Measurements from ENCODE around the gene AFF1. TPM values are rescaled to one million over a fixed set of nuclear protein-coding genes. Genes with fewer than 3 reads are reported as not detected.
A peak's percentile ranks its signal among the peaks of the same experiment; 100 is the strongest.

Gene AFF1
- polyA plus RNA-seq, 10 donors = 15.5 to 31.3 (median 22.0) TPM

DNA sequence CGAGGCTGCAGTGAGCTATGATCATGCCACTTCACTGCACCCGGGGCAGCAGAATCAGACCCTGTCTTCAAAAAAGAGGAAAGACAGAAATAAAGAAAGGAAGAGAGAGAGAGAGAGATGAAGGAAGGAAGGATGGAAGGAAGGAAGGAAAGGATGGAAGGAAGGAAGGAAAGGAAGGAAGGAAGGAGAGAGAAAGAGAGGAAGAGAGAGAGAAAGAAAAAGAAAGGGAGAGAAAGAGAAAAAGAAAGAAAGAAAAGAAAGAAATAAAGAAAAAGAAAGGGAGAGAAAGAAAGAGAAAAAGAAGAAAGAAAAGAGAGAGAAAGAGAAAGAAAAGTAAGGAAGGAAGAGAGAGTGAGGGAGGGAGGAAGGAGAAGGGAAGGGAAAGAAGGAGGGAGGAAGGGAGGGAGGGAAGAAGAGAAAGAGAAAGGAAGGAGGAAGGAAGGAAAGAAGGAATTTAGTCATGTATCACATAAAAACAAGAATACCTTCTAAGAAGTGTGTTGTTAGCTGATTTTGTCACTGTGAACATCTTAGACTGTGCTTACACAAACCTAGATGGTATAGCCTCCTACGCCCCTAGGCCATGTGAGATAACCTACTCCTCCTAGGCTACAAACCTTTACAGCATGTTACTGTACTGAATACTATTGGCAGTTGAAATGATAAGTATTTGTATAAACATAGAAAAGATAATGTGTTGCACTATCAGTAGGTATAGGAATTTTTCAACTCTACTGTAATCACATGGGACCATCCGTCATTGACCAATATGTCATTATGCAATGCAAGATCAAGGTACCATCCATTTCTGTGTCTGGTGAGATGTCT, 17.4 kb upstream of the AFF1 start:
- no peak for DNase-seq

- peak in 1 of 3 donors; percentile 26 for DNase-seq
These were observed 16.2 kb upstream of the AFF1 start for GRCh38 chr4:86918539-86919072.

- no peak for DNase-seq
These were observed 15.1 kb upstream of the AFF1 start for GRCh38 chr4:86919561-86920223.

DNA sequence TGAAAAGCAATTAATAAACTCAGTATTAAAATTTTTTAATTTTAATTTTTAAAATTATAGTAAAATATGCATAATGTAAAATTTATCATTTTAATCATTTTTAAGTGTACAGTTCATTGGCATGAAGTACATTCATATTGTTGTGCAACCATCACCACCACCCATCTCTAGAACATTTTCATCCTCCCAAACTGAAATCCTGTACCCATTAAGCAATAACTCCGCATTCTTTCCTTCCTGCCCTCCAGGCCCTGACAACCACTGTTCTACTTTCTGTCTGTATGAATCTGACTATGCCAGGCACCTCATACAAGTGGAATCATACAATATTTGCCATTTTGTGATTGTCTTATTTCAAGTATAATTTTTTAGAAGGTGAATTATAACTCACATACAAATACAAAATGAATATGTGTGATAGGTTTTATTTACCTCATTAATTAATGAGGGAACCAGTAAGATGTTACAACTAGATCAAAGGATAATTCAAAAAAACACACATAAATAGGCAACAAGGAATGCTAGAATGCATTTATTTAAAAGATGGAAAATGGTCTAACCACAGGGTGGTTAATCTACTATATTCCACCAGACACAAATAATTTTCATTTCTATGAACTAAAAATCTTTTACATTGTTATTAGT, 13.1 kb upstream of the AFF1 start:
- no peak for DNase-seq

- peak in 1 of 3 donors; percentile 78 for DNase-seq
These were observed 10.0 kb upstream of the AFF1 start for GRCh38 chr4:86924811-86925210.

GRCh38 chr4:86926435-86927086, 8.2 kb upstream of the AFF1 start:
- no peak for DNase-seq

DNA sequence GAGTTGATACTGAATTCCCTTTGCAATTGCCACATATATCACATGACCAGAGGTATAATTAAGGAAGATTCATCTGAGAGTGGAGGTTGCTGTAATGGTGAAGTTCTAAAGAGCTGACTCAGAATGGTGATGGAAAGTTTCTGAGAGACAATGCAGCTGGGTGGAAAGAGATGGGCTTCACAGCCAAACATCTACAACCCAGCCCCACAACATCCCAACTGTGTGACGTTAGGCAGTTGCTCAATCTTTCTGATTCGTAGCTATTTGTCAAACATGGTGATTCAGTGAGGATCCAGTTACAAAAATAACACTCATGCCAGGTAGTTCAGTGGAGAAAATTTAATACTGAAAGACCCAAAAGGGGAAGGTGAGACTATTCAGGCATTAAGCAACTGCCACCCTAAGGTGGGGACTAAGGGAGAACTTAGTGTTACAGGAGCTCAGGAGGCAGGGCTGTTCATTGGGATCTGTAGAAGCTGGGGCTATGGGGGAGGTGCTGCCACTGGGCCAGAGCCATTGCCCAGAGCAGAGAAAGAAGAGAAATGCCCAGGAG, 6.9 kb upstream of the AFF1 start:
- DNase-seq = peak in 1 of 3 donors; percentile 87

DNA sequence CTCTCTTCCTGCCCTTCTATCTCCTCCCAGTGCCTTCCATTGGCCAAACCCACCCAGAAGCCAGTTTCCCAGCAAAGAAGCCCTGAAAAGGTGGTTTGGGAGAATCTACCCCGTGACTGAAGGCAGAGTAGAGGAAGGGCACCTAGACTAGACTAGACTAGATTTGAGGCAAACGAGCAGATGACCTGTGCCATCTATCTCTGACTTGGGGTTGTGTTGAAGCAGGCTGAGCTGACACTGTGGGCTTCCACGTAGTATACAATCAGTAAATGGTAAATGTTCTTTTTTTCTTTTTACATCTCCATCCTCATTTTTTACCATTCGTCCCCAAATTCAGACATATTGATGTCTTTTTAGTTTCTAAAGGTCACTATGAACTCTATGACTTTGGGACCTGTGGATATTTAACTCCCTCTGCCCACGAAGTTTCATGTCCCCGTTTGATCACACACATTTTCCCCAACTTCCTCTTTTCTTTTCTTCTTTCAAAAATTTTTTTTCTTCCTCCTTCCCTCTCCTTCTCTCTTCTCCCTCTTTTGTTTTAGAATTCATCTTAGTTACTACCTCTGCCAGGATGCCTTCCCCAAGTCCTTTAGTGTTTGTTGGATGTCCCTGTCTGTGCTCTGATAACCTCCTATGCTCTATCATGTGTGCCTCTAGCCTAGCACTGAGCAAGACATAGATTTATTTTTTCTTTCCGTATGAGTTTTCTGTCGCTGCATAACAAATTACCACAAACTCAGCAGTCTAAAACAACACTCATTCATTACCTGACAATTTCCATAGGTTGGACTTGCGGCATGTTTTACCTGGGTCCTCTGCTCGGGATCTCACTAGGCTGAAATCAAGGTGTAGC, 6.2 kb upstream of the AFF1 start:
- no peak for DNase-seq

GRCh38 chr4:86934147-86934770, 552 bp upstream of the AFF1 start:
- DNase-seq = peak in 1 of 3 donors; percentile 19

DNA sequence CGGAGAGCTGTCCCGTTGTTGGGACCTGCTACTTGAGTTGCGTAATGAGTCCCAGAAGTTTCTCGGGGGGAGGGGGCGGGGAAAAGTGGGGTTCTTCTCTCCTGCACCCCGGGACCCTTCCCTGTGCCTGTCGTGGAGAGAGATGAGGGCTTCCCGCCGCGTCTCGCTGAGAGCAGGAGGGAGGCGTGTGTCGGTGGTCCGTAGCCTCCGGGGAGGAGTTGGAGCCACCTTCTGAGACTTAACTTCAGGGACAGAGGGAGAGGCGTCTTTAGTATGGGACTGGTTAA, 698 bp downstream of the AFF1 start:
- no peak for DNase-seq

- DNase-seq = peak; percentile 17 to 60 (median 27)
These were observed 1.3 kb downstream of the AFF1 start for GRCh38 chr4:86935853-86936733.

GRCh38 chr4:86938771-86939520, 4.1 kb downstream of the AFF1 start:
- DNase-seq = no peak

GRCh38 chr4:86939729-86940575, 5.1 kb downstream of the AFF1 start:
- no peak for DNase-seq

DNA sequence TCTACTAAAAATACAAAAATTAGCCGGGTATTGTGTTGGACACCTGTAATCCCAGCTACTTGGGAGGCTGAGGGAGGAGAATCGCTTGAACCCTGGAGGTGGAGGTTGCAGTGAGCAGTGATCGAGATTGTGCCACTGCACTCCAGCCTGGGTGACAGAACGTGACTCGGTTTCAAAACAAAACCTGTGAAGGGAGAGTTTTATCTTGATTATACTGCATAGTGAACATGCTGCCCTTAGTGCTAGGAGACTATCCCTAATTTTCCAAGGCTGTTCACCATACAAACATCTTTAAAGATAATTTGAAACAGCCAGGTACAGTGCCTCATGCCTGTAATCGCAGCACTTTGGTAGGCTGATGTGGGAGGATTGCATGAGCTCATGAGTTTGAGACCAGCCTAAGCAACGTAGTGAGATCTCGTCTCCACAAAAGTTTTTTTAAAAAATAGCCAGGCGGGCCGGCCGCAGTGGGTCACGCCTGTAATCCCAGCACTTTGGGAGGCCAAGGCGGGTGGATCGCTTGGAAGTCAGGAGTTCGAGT, 6.2 kb downstream of the AFF1 start:
- no peak for DNase-seq

GRCh38 chr4:86942185-86942666, 7.4 kb downstream of the AFF1 start:
- DNase-seq = no peak

- DNase-seq = no peak
These were observed 10.4 kb downstream of the AFF1 start for GRCh38 chr4:86944964-86945781.
